ENCODE results near the gene ZNF28.
"Not testable (repeated sequence)": the region's sequence is repeated elsewhere in the genome, so short reads cannot be mapped to it uniquely, and the experiment has no call there.

Gene ZNF28

GRCh38 chr19:52782864-52783263, 38.6 kb downstream of the ZNF28 start:
- in situ Hi-C loops (cut with MboI; ENCODE audit: low sequenced_read_pairs): not testable (repeated sequence)

GRCh38 chr19:52778811-52779210, 42.6 kb downstream of the ZNF28 start:
- in situ Hi-C loops (cut with MboI; ENCODE audit: low sequenced_read_pairs): no loop called here

GRCh38 chr19:52756447-52756846, 65.0 kb downstream of the ZNF28 start:
- in situ Hi-C loops (cut with MboI; ENCODE audit: low sequenced_read_pairs): not testable (repeated sequence)

- in situ Hi-C loops (cut with MboI; ENCODE audit: low sequenced_read_pairs): no loop called here
Observed at GRCh38 chr19:52749780-52750179, 71.7 kb downstream of the ZNF28 start.

GRCh38 chr19:52748336-52748950, 73.0 kb downstream of the ZNF28 start:
- in situ Hi-C loops (cut with MboI; ENCODE audit: low sequenced_read_pairs): no loop called here

Data from hTERT RPE-1 (cell line).